ENCODE data around the gene ABCC2. TPM values are rescaled to one million over a fixed set of nuclear protein-coding genes. Genes with fewer than 3 reads are reported as not detected.
"Not testable (repeated sequence)": the region's sequence is repeated elsewhere in the genome, so short reads cannot be mapped to it uniquely, and the experiment has no call there.

ABCC2 gene
- total and polyA plus RNA-seq, 4 donors = 0.44 to 0.68 (median 0.58) TPM

DNA sequence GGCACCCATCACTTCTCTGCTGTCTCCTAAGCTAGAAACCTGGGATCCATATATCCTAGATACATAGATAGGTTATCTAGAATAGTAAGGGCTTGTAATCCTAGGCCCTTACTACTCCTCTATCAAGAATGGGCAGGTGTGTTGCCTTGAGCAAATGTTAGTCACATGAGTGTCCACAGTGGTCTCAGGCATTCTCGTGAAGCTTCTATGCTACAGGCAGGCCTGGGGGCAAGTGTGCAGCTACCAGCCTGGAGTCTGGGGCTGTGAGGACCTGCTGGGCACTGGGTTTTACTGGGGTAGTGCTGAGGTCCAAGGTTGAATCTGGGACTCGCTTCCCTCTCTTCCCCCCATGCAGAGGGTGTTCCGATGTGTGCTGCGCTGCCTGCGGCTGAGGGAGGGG, 91.4 kb downstream of the ABCC2 start:
- H3K27me3 ChIP-seq (ENCODE audit: control insufficient read depth, insufficient read depth, low read length) = no peaks in the 10 kb centered on the region
- no peak overlapping the region for H3K27ac ChIP-seq (ENCODE audit: low read depth, low read length)
- no peak for DNase-seq (ENCODE audit: low read depth in 4 of 6, low spot score in 6 of 6)
- no peaks in the 10 kb centered on the region for H3K9me3 ChIP-seq (ENCODE audit: control insufficient read depth, insufficient read depth, low read length)
- no peak overlapping the region for H3K4me3 ChIP-seq (ENCODE audit: low read depth, low read length)
- WGBS (ENCODE audit: insufficient coverage) = 98% methylated on average over 5 of the region's 5 CpGs
- H3K36me3 ChIP-seq (ENCODE audit: control insufficient read depth, insufficient read depth, low read length) = peaks cover 30% of the 10 kb centered on the region
- H3K4me1 ChIP-seq (ENCODE audit: control insufficient read depth, insufficient read depth, low read length) = no peaks in the 10 kb centered on the region

DNA sequence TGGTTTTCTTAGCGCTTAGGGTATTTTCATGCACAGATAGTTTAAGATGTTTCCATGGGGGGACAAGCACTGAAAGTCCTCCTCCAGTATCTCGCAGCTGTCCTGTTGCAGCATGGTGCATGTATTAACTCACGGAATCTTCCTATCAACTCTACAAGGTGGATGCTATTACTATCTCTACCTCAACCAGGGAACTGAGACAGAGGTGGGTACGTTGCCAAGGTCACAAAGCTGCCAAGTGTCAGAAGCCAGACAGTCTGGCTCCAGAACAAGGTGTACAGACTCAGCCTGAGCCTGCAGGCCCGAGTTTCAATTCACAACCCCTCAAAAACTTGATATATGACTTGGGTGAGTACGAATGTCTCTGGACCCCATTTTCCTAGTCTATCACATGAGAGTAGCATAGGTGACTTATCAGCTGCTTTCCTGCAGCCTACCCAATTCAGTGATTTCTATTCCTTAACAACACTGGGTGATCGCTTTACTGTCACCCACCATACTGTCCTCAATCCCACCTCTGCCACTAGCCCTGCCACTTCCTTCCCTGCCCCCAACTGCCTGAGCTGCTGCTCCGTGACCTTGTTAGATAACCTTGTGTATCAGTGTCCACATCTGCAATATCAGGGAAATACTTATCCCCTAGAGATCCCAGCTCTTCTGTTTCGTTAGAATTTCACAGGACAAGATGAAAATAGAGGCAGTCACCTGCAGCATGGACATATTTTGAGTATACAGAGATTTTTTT, 92.1 kb downstream of the ABCC2 start:
- Histone ChIP-seq H3K27ac (ENCODE audit: low read depth, low read length) (no peak overlapping the region), H3K4me1 (ENCODE audit: control insufficient read depth, insufficient read depth, low read length) (no peaks in the 10 kb centered on the region), H3K36me3 (ENCODE audit: control insufficient read depth, insufficient read depth, low read length) (peaks cover 34% of the 10 kb centered on the region), H3K4me3 (ENCODE audit: low read depth, low read length) (no peak overlapping the region), H3K27me3 (ENCODE audit: control insufficient read depth, insufficient read depth, low read length) (no peaks in the 10 kb centered on the region), H3K9me3 (ENCODE audit: control insufficient read depth, insufficient read depth, low read length) (no peaks in the 10 kb centered on the region)
- no peak for DNase-seq (ENCODE audit: low read depth in 4 of 6, low spot score in 6 of 6)
- 85% methylated on average over 6 of the region's 9 CpGs for WGBS (ENCODE audit: insufficient coverage)

DNA sequence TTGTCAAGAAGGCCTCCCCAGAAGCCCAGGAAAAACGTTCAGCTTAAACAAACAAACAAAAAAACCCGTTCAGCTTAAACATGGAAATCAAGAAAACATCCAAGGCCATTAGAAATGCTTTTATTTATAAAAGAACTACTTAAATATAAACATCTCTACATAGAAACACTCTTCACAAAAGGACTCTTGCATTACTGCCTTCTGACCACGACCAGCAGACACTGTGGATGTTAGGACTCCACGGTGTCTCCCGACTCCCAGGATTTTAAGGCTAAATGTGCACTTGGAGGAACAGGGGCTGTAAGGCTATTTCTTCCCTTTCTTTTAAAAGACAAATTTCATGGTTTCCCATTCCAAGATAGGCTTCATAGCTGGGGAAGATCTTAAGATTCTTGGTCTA, 93.0 kb downstream of the ABCC2 start:
- H3K36me3 ChIP-seq (ENCODE audit: control insufficient read depth, insufficient read depth, low read length) = peaks cover 42% of the 10 kb centered on the region

GRCh38 chr10:99880080-99880835, 97.8 kb downstream of the ABCC2 start:
- 89% methylated on average over 13 of the region's 19 CpGs for WGBS (ENCODE audit: insufficient coverage)
- no peak overlapping the region for H3K4me3 ChIP-seq (ENCODE audit: low read depth, low read length)
- no peaks in the 10 kb centered on the region for H3K9me3 ChIP-seq (ENCODE audit: control insufficient read depth, insufficient read depth, low read length)
- no peak overlapping the region for H3K27ac ChIP-seq (ENCODE audit: low read depth, low read length)
- DNase-seq (ENCODE audit: low read depth in 4 of 6, low spot score in 6 of 6) = no peak
- H3K36me3 ChIP-seq (ENCODE audit: control insufficient read depth, insufficient read depth, low read length) = peaks cover 66% of the 10 kb centered on the region
- H3K4me1 ChIP-seq (ENCODE audit: control insufficient read depth, insufficient read depth, low read length) = no peaks in the 10 kb centered on the region
- H3K27me3 ChIP-seq (ENCODE audit: control insufficient read depth, insufficient read depth, low read length) = no peaks in the 10 kb centered on the region

More for the DNA sequence above, 93.0 kb downstream of the ABCC2 start:
- WGBS (ENCODE audit: insufficient coverage) = no CpG with 5 or more reads among the region's 5 CpGs
- H3K27ac ChIP-seq (ENCODE audit: low read depth, low read length) = no peak overlapping the region
- no peak overlapping the region for H3K4me3 ChIP-seq (ENCODE audit: low read depth, low read length)
- no peaks in the 10 kb centered on the region for H3K27me3 ChIP-seq (ENCODE audit: control insufficient read depth, insufficient read depth, low read length)
- H3K9me3 ChIP-seq (ENCODE audit: control insufficient read depth, insufficient read depth, low read length) = no peaks in the 10 kb centered on the region
- no peaks in the 10 kb centered on the region for H3K4me1 ChIP-seq (ENCODE audit: control insufficient read depth, insufficient read depth, low read length)
- no peak for DNase-seq (ENCODE audit: low read depth in 4 of 6, low spot score in 6 of 6)

DNA sequence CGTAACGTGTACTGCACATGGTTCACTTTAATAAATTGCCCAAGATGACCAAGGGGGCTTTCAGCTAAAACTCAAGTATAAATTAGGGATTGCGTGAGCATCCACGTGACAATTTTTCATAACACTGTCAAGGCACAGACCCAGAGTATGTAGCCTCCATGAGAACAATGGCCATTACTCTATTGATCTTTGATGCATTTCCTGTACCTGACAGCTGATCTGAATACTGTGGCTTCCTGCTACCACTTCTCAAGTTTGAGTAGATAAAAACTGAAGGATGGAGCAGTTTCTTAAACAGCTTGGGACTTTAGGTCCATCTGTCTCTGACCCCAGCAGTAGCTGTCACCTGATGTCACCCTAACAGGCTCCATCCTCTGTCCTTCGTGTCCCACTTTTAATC, 98.9 kb downstream of the ABCC2 start:
- no peaks in the 10 kb centered on the region for H3K4me1 ChIP-seq (ENCODE audit: control insufficient read depth, insufficient read depth, low read length)
- WGBS (ENCODE audit: insufficient coverage) = 99% methylated on average over 4 of the region's 5 CpGs
- no peak for DNase-seq (ENCODE audit: low read depth in 4 of 6, low spot score in 6 of 6)
- H3K9me3 ChIP-seq (ENCODE audit: control insufficient read depth, insufficient read depth, low read length) = no peaks in the 10 kb centered on the region
- peaks cover 70% of the 10 kb centered on the region for H3K36me3 ChIP-seq (ENCODE audit: control insufficient read depth, insufficient read depth, low read length)
- no peak overlapping the region for H3K27ac ChIP-seq (ENCODE audit: low read depth, low read length)
- no peaks in the 10 kb centered on the region for H3K27me3 ChIP-seq (ENCODE audit: control insufficient read depth, insufficient read depth, low read length)
- no peak overlapping the region for H3K4me3 ChIP-seq (ENCODE audit: low read depth, low read length)

GRCh38 chr10:99883523-99883922, 101.1 kb downstream of the ABCC2 start:
- DNase-seq (ENCODE audit: low read depth in 4 of 6, low spot score in 6 of 6) = no peak
- Histone ChIP-seq H3K4me3 (ENCODE audit: low read depth, low read length) (no peak overlapping the region), H3K36me3 (ENCODE audit: control insufficient read depth, insufficient read depth, low read length) (peaks cover 60% of the 10 kb centered on the region), H3K9me3 (ENCODE audit: control insufficient read depth, insufficient read depth, low read length) (no peaks in the 10 kb centered on the region), H3K27ac (ENCODE audit: low read depth, low read length) (no peak overlapping the region), H3K4me1 (ENCODE audit: control insufficient read depth, insufficient read depth, low read length) (no peaks in the 10 kb centered on the region), H3K27me3 (ENCODE audit: control insufficient read depth, insufficient read depth, low read length) (no peaks in the 10 kb centered on the region)
- 83% methylated on average over 1 of the region's 2 CpGs for WGBS (ENCODE audit: insufficient coverage)

DNA sequence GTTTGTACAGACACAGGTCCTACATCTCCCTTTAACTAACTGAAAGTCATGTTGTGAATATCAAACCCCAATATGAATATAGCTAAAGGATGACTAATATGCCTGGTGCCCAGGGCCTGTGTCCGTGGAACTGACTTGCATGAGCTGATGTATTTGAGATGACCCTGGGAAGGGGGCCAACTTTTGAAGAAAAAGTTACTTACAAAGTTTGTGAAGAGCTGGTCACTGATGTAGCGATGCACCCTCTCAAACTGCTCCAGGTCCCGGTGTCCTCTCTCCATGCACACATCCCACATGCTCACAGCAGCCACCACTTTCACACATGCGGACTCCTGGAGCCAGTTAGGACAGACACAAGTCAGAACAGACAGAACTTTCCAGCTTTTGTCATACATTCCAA, 106.2 kb downstream of the ABCC2 start:
- no peak overlapping the region for H3K27ac ChIP-seq (ENCODE audit: low read depth, low read length)
- H3K36me3 ChIP-seq (ENCODE audit: control insufficient read depth, insufficient read depth, low read length) = peaks cover 31% of the 10 kb centered on the region
- no peaks in the 10 kb centered on the region for H3K4me1 ChIP-seq (ENCODE audit: control insufficient read depth, insufficient read depth, low read length)
- no CpG with 5 or more reads among the region's 4 CpGs for WGBS (ENCODE audit: insufficient coverage)
- H3K9me3 ChIP-seq (ENCODE audit: control insufficient read depth, insufficient read depth, low read length) = no peaks in the 10 kb centered on the region
- no peak for DNase-seq (ENCODE audit: low read depth in 4 of 6, low spot score in 6 of 6)
- H3K27me3 ChIP-seq (ENCODE audit: control insufficient read depth, insufficient read depth, low read length) = no peaks in the 10 kb centered on the region
- no peak overlapping the region for H3K4me3 ChIP-seq (ENCODE audit: low read depth, low read length)

- WGBS (ENCODE audit: insufficient coverage) = 100% methylated on average over 1 of the region's 4 CpGs
- Histone ChIP-seq H3K27me3 (ENCODE audit: control insufficient read depth, insufficient read depth, low read length) (no peaks in the 10 kb centered on the region), H3K4me1 (ENCODE audit: control insufficient read depth, insufficient read depth, low read length) (no peaks in the 10 kb centered on the region), H3K9me3 (ENCODE audit: control insufficient read depth, insufficient read depth, low read length) (no peaks in the 10 kb centered on the region), H3K4me3 (ENCODE audit: low read depth, low read length) (no peak overlapping the region), H3K27ac (ENCODE audit: low read depth, low read length) (no peak overlapping the region), H3K36me3 (ENCODE audit: control insufficient read depth, insufficient read depth, low read length) (peaks cover 37% of the 10 kb centered on the region)
- DNase-seq (ENCODE audit: low read depth in 4 of 6, low spot score in 6 of 6) = no peak
These were observed 112.2 kb downstream of the ABCC2 start for GRCh38 chr10:99894613-99895012.

GRCh38 chr10:99895066-99895465, 112.6 kb downstream of the ABCC2 start:
- H3K4me3 ChIP-seq (ENCODE audit: low read depth, low read length); H3K4me1 ChIP-seq (ENCODE audit: control insufficient read depth, insufficient read depth, low read length); DNase-seq (ENCODE audit: low read depth in 4 of 6, low spot score in 6 of 6); H3K27ac ChIP-seq (ENCODE audit: low read depth, low read length); H3K27me3 ChIP-seq (ENCODE audit: control insufficient read depth, insufficient read depth, low read length); H3K9me3 ChIP-seq (ENCODE audit: control insufficient read depth, insufficient read depth, low read length): not testable (repeated sequence)
- 92% methylated on average over 4 of the region's 9 CpGs for WGBS (ENCODE audit: insufficient coverage)
- H3K36me3 ChIP-seq (ENCODE audit: control insufficient read depth, insufficient read depth, low read length) = peaks cover 37% of the 10 kb centered on the region

DNA sequence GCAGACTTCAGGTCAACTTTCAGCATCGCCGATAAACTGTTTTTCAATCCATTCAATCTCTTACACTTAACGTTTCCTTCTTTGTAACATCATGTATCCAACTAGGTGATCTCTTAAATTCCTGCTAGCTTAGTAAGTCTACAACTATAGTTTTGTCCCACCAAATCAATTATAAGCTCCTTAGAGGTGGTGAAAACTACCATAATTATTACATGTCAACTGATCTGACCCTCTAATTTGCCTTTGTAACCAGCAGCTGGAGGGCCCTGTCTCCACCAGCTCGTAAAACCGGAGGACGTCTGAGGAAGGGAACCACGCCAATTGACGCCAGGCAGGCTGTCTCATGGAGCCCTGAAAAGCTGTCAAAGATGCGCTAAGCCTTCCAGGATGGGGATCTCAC, 113.4 kb downstream of the ABCC2 start:
- DNase-seq (ENCODE audit: low read depth in 4 of 6, low spot score in 6 of 6) = no peak
- Histone ChIP-seq H3K4me3 (ENCODE audit: low read depth, low read length) (no peak overlapping the region), H3K27me3 (ENCODE audit: control insufficient read depth, insufficient read depth, low read length) (no peaks in the 10 kb centered on the region), H3K27ac (ENCODE audit: low read depth, low read length) (no peak overlapping the region), H3K4me1 (ENCODE audit: control insufficient read depth, insufficient read depth, low read length) (no peaks in the 10 kb centered on the region), H3K36me3 (ENCODE audit: control insufficient read depth, insufficient read depth, low read length) (peaks cover 34% of the 10 kb centered on the region), H3K9me3 (ENCODE audit: control insufficient read depth, insufficient read depth, low read length) (no peaks in the 10 kb centered on the region)
- 83% methylated on average over 6 of the region's 9 CpGs for WGBS (ENCODE audit: insufficient coverage)
